GM12878 (cell line): Measurements from ENCODE around the gene MYL6B. TPM values are rescaled to one million over a fixed set of nuclear protein-coding genes. Genes with fewer than 3 reads are reported as not detected.
A peak's percentile ranks its signal among the peaks of the same experiment; 100 is the strongest.

ENCODE experiments used
- ATAC-seq: fragments of 200-7000 bp; cut with Tn5 transposase; 3 replicates; pipeline ENCODE4 v1.9.1; 2020; ENCODE audit warnings: mild to moderate bottlenecking, moderate library complexity
- BruUV-seq: library from RNA; stranded (reverse); fragments of 400-500 nt; replicated peaks from 2 replicates; lab custom pipeline; 2021; lab: Mats Ljungman, UMichigan
- CTCF ChIA-PET: fragments of 300-600 bp; sonication (Branson Sonifier 250); formaldehyde crosslinking; extraction: SDS; loops from one replicate; lab custom pipeline; 2021; ENCODE audit warnings: inconsistent platforms; lab: Yijun Ruan, JAX
- POLR2A ChIA-PET: fragments of 350-600 bp; formaldehyde crosslinking; extraction: SDS; loops from one replicate; lab custom pipeline; 2021; ENCODE audit warnings: inconsistent platforms; lab: Charles Lee
- RAD21 ChIA-PET: fragments of 300-600 bp; sonication (Branson Sonifier 250); formaldehyde crosslinking; loops from one replicate; lab custom pipeline; 2023; ENCODE audit warnings: antibody characterized with exemption; ENCODE audit not compliant: unreplicated experiment; lab: Charles Lee
- SMC1A ChIA-PET: fragments of 300-600 bp; sonication (Branson Sonifier 250); formaldehyde crosslinking; loops from one replicate; lab custom pipeline; 2023; ENCODE audit not compliant: unreplicated experiment, uncharacterized antibody; lab: Charles Lee
- DNase-seq: peaks from one replicate; pipeline ENCODE4 v3.0.0-alpha.2; 2011; ENCODE audit warnings: low read depth, low spot score
- FAIRE-seq: peaks from 3 replicates; lab custom pipeline; 2011; peaks lifted over from hg19 to GRCh38; lab: Jason Lieb, UNC
- H2AFZ ChIP-seq: 2 replicates; pipeline ENCODE4 v1.6.0; 2011; ENCODE audit warnings: low read depth, low read length, control low read depth; ENCODE audit not compliant: control insufficient read depth
- H3K27ac ChIP-seq: 2 replicates; pipeline ENCODE4 v1.5.1; 2011; ENCODE audit warnings: control low read depth; ENCODE audit not compliant: control insufficient read depth, insufficient read depth
- H3K27me3 ChIP-seq, 2 experiments: replicated peaks in 1 of 2; 2 replicates each; pipeline versions ENCODE4 v1.6.0 to v1.6.1; 2011; ENCODE audit warnings: low read length in 1 of 2; ENCODE audit not compliant: control insufficient read depth in 2 of 2, insufficient read depth in 2 of 2
- H3K36me3 ChIP-seq, 2 experiments: 2 replicates each; pipeline ENCODE4 v1.5.1; 2011; ENCODE audit warnings: low read length in 1 of 2; ENCODE audit not compliant: control insufficient read depth in 2 of 2, insufficient read depth in 2 of 2
- H3K4me1 ChIP-seq: 2 replicates; pipeline ENCODE4 v1.6.1; 2011; ENCODE audit warnings: mild to moderate bottlenecking, low read length, moderate library complexity, mixed read lengths; ENCODE audit not compliant: control insufficient read depth, insufficient read depth
- H3K4me2 ChIP-seq: 2 replicates; pipeline ENCODE4 v1.6.0; 2011; ENCODE audit warnings: control low read depth; ENCODE audit not compliant: control insufficient read depth, insufficient read depth
- H3K4me3 ChIP-seq: fragments of 200-600 bp; sonication (generic); 2 replicates; pipeline ENCODE4 v1.5.1; 2016
- H3K79me2 ChIP-seq: 2 replicates; pipeline ENCODE4 v1.6.0; 2011; ENCODE audit warnings: low read length; ENCODE audit not compliant: control insufficient read depth, insufficient read depth
- H3K9ac ChIP-seq: 2 replicates; pipeline ENCODE4 v1.8.0; 2011; ENCODE audit warnings: low read length, control low read depth, mixed read lengths; ENCODE audit not compliant: control insufficient read depth, insufficient read depth
- H3K9me3 ChIP-seq: replicated peaks from 3 replicates; pipeline ENCODE4 v1.5.1; 2011; ENCODE audit warnings: mild to moderate bottlenecking, low read length; ENCODE audit not compliant: control insufficient read depth, insufficient read depth
- H4K20me1 ChIP-seq: 2 replicates; pipeline ENCODE4 v1.6.0; 2011; ENCODE audit not compliant: control insufficient read depth, insufficient read depth
- ASH2L ChIP-seq: fragments of 300-600, 200-600 bp; sonication (generic); IDR thresholded peaks from 2 replicates; pipeline ENCODE4 v1.6.1; 2017; ENCODE audit warnings: low read depth, mild to moderate bottlenecking, borderline replicate concordance
- CBX5 ChIP-seq: sonication (generic); IDR thresholded peaks from 2 replicates; pipeline ENCODE4 v1.6.1; 2016; ENCODE audit warnings: low read depth, moderate library complexity, mild to moderate bottlenecking, inconsistent platforms
- CHD2 ChIP-seq: IDR thresholded peaks from 2 replicates; pipeline ENCODE4 v1.6.1; 2011; ENCODE audit warnings: low read depth, low read length, improper control_type of control experiment, borderline replicate concordance
- CREB1 ChIP-seq: IDR thresholded peaks from 2 replicates; pipeline ENCODE4 v1.6.1; 2012; ENCODE audit warnings: low read depth, mild to moderate bottlenecking, inconsistent platforms
- NFYB ChIP-seq: IDR thresholded peaks from 2 replicates; pipeline ENCODE4 v1.6.1; 2011; ENCODE audit warnings: low read depth, mild to moderate bottlenecking, low read length, improper control_type of control experiment, moderate library complexity; ENCODE audit not compliant: insufficient read depth
- NKRF ChIP-seq: fragments of 450-650 bp; conservative IDR thresholded peaks from 2 replicates; pipeline ENCODE4 v1.6.1; 2017; ENCODE audit warnings: mild to moderate bottlenecking, moderate library complexity
- NR2C1 ChIP-seq: fragments of 450-650 bp; IDR thresholded peaks from 2 replicates; pipeline ENCODE4 v1.6.1; 2017; ENCODE audit warnings: antibody characterized with exemption, mild to moderate bottlenecking, moderate library complexity
- NR2F1 ChIP-seq: fragments of 450-650 bp; conservative IDR thresholded peaks from 2 replicates; pipeline ENCODE4 v1.6.1; 2017; ENCODE audit warnings: mild to moderate bottlenecking
- SREBF2 ChIP-seq: IDR thresholded peaks from 2 replicates; pipeline ENCODE4 v1.6.1; 2012; ENCODE audit warnings: mild to moderate bottlenecking, low read length
- TCF3 ChIP-seq: IDR thresholded peaks from 2 replicates; pipeline ENCODE4 v1.6.1; 2012; ENCODE audit warnings: low read depth, mild to moderate bottlenecking, low read length, borderline replicate concordance; ENCODE audit not compliant: insufficient read depth
- ZBTB40 ChIP-seq: fragments of 450-650 bp; IDR thresholded peaks from 2 replicates; pipeline ENCODE4 v1.6.1; 2016; ENCODE audit warnings: mild to moderate bottlenecking, moderate library complexity, borderline replicate concordance
- ZNF207 ChIP-seq: fragments of 450-650 bp; IDR thresholded peaks from 2 replicates; pipeline ENCODE4 v1.6.1; 2014; ENCODE audit warnings: antibody characterized with exemption, mild to moderate bottlenecking, borderline replicate concordance
- ZNF217 ChIP-seq: fragments of 450-650 bp; IDR thresholded peaks from 2 replicates; pipeline ENCODE4 v1.6.1; 2017; ENCODE audit warnings: antibody characterized with exemption, mild to moderate bottlenecking
- WGBS: methylation state at CpG from one replicate; pipeline ENCODE4 v1.1.6; 2016; ENCODE audit warnings: low lambda C conversion rate; ENCODE audit not compliant: insufficient replicate concordance, insufficient coverage; ENCODE audit errors: missing lambda C conversion rate; 5-methylcytosine and 5-hydroxymethylcytosine counted together
- in situ Hi-C: fragments of 300-500 bp; cut with MboI; formaldehyde crosslinking; loops from 9 replicates; pipeline ENCODE4 v1.14.3; 2018; ENCODE audit warnings: mixed read lengths
- intact Hi-C: fragments of 100-400 bp; cut with micrococcal nuclease; formaldehyde crosslinking; loops from one replicate; pipeline ENCODE4 v1.14.2; 2022; ENCODE audit not compliant: unreplicated experiment
- polyA plus RNA-seq, 11 experiments: library from polyadenylated mRNA; depleted of rRNA in 4 of 11; unstranded in 6 of 11; stranded (reverse) in 5 of 11; fragments of >200 nt; fragmentation: Nextera tagmentation in 4 of 11; fragmentation: Illumina TruSeq in 1 of 11; extraction: Ambion mirVana in 4 of 11; extraction: Trizol in 1 of 11; gene quantifications; 1 replicate in 1 of 11; 2 replicates in 10 of 11; pipeline versions ENCODE4 v1.2.1 to v1.2.3, GENCODE V29; 2011 to 2016; ENCODE audit warnings: inconsistent platforms in 2 of 11, missing spikeins in 2 of 11, low read depth in 1 of 11
- total RNA-seq, 4 experiments: library from RNA; depleted of rRNA in 3 of 4; stranded (reverse); fragments of >200 nt in 3 of 4; fragmentation: Illumina TruSeq in 1 of 4; extraction: Trizol in 1 of 4; gene quantifications; 2 replicates each; pipeline versions ENCODE4 v1.2.1 to v1.2.3, GENCODE V29; 2013 to 2021
- TF ChIP-seq, protein P1 (sequence below): IDR thresholded peaks from 2 replicates; pipeline ENCODE4 v1.6.1; 2012; ENCODE audit warnings: low read length, inconsistent platforms

MYL6B gene
- total and polyA plus RNA-seq, 10 of the 15 experiments (the other 5 are each of a cell fraction or from before 2014, with no cell fraction given) = 75.5 to 153 (median 114) TPM

- Histone ChIP-seq H3K4me1 (no peaks in the 10 kb centered on the region), H3K4me2 (no peak overlapping the region), H3K79me2 (no peaks in the 10 kb centered on the region), H4K20me1 (no peaks in the 10 kb centered on the region; the same call in 1 of the 2 replicates), H3K4me3 (no peak overlapping the region), H3K27ac (no peak overlapping the region), H3K36me3 (peaks cover 4 to 9% of the 10 kb centered on the region in 2 experiments), H3K27me3 (no peaks in the 10 kb centered on the region), H3K9me3 (no peaks in the 10 kb centered on the region), H3K9ac (no peak overlapping the region), H2AFZ (no peak overlapping the region)
- no TSS peak for BruUV-seq
- ATAC-seq (no peak), DNase-seq (no peak), FAIRE-seq (no peak)
- in situ Hi-C loops = no loop called here
- ChIA-PET POLR2A (interaction anchor here (2.2 kb wide), 1 partner anchor 19 kb away, joined by 8 read pairs; the partner anchor contains the start of gene RNF41), CTCF (interaction anchor here (0.8 to 1.9 kb wide), 6 partner anchors 12 to 261 kb away, joined by 3 to 11 read pairs (median 4); partner anchors contain the start of genes ANKRD52, RNF41 and SMARCC2), RAD21 (interaction anchor here (0.6 to 1.7 kb wide), 3 partner anchors 11 to 75 kb away, joined by 3 to 5 read pairs (median 5); partner anchors contain the start of genes ESYT1 and RNF41), SMC1A (interaction anchor here (1.0 kb wide), 1 partner anchor 235 kb away, joined by 3 read pairs; no protein-coding TSS in a partner anchor)
- intact Hi-C loops = no loop called here
- 92% methylated on average over 1 of the region's 1 CpG for WGBS
- TF ChIP-seq CBX5 (no peak), TCF3 (no peak), ZBTB40 (peak; percentile 77), NR2F1 (0 out of 2 replicates have a peak, but pooled peaks have one; percentile 32), NR2C1 (peak; percentile 56; the same call in 1 of the 2 replicates), NFYB (no peak), ZNF207 (no peak), CHD2 (no peak), SREBF2 (no peak), ASH2L (no peak), ZNF217 (no peak), CREB1 (no peak), NKRF (no peak)
- TF ChIP-seq, protein P1, sequence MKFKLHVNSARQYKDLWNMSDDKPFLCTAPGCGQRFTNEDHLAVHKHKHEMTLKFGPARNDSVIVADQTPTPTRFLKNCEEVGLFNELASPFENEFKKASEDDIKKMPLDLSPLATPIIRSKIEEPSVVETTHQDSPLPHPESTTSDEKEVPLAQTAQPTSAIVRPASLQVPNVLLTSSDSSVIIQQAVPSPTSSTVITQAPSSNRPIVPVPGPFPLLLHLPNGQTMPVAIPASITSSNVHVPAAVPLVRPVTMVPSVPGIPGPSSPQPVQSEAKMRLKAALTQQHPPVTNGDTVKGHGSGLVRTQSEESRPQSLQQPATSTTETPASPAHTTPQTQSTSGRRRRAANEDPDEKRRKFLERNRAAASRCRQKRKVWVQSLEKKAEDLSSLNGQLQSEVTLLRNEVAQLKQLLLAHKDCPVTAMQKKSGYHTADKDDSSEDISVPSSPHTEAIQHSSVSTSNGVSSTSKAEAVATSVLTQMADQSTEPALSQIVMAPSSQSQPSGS = no peak
These were observed 50.0 kb downstream of the MYL6B start for GRCh38 chr12:56202366-56202765.
